Measurements from ENCODE around the gene VRTN. TPM values are rescaled to one million over a fixed set of nuclear protein-coding genes. Genes with fewer than 3 reads are reported as not detected.

Gene VRTN
- total RNA-seq, 4 donors from 2014 or later: not detected

DNA sequence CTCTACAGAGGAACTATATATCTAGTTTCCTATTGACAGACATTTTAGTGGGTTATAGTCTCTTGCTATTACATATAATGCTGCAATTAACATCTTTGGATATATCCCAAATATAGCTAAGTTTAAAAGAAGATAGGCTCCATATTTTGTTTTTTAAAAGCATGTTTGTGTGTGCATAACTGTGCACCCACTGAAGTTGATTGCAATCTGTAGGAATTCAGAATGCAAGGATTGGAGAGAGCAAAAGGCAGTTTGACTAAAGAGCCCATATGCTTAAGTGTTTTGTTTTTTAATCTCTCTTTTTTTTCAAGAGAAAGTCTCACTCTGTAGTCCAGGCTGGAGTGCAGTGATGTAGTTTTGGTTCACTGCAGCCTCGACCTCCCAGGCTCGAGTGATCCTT lies 36.1 kb upstream of the VRTN start:
- no peak overlapping the region for H3K27ac ChIP-seq
- intact Hi-C loops (cut with DNase I; ENCODE audit: low total_unique reads) (no loop called here), in situ Hi-C loops (cut with MboI; ENCODE audit: low sequenced_read_pairs in 4 of 4) (no loop called here)
- H3K27me3 ChIP-seq: no peaks in the 10 kb centered on the region
- H3K4me3 ChIP-seq: no peak overlapping the region
- DNase-seq: no peak
- no peaks in the 10 kb centered on the region for H3K9me3 ChIP-seq
- H3K36me3 ChIP-seq: no peaks in the 10 kb centered on the region
- no peak for TF ChIP-seq POLR2A (IDR thresholded peaks at IDR 0.05)
- TF ChIP-seq, protein P1, sequence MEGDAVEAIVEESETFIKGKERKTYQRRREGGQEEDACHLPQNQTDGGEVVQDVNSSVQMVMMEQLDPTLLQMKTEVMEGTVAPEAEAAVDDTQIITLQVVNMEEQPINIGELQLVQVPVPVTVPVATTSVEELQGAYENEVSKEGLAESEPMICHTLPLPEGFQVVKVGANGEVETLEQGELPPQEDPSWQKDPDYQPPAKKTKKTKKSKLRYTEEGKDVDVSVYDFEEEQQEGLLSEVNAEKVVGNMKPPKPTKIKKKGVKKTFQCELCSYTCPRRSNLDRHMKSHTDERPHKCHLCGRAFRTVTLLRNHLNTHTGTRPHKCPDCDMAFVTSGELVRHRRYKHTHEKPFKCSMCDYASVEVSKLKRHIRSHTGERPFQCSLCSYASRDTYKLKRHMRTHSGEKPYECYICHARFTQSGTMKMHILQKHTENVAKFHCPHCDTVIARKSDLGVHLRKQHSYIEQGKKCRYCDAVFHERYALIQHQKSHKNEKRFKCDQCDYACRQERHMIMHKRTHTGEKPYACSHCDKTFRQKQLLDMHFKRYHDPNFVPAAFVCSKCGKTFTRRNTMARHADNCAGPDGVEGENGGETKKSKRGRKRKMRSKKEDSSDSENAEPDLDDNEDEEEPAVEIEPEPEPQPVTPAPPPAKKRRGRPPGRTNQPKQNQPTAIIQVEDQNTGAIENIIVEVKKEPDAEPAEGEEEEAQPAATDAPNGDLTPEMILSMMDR (IDR thresholded peaks at IDR 0.05 in 4 of 5, conservative IDR thresholded peaks at IDR 0.05 in 1 of 5): no peak
- no peak for ATAC-seq
- no peaks in the 10 kb centered on the region for H3K4me1 ChIP-seq

- in situ Hi-C loops (cut with MboI; ENCODE audit: low sequenced_read_pairs in 4 of 4) (no loop called here), intact Hi-C loops (cut with DNase I; ENCODE audit: low total_unique reads) (no loop called here)
- Histone ChIP-seq H3K36me3 (no peaks in the 10 kb centered on the region), H3K27ac (no peak overlapping the region), H3K4me1 (no peaks in the 10 kb centered on the region), H3K27me3 (no peaks in the 10 kb centered on the region), H3K9me3 (no peaks in the 10 kb centered on the region), H3K4me3 (no peak overlapping the region)
- no peak for ATAC-seq
- no peak for DNase-seq
- TF ChIP-seq POLR2A (IDR thresholded peaks at IDR 0.05): no peak
- TF ChIP-seq, protein P1 (IDR thresholded peaks at IDR 0.05 in 4 of 5, conservative IDR thresholded peaks at IDR 0.05 in 1 of 5): no peak
These were observed 34.7 kb upstream of the VRTN start for GRCh38 chr14:74313601-74314000.

DNA sequence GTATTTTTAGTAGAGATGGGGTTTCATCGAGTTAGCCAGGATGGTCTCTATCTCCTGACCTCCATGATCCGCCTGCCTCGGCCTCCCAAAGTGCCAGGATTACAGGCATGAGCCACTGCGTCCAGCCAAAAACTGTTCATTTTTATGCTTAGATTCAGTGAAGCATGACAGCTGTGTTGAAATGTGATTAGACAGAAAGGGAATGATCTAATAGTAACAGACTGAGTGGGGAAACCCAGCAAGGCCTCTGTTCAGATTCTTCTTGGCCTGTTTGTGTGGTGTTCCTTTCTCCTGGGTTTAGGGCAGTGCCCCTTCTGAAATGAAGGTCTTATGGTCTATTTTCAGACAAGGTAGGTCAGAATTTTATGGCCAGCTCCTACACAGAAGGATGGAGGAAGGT lies 33.7 kb upstream of the VRTN start:
- Histone ChIP-seq H3K9me3 (no peaks in the 10 kb centered on the region), H3K4me1 (no peaks in the 10 kb centered on the region), H3K4me3 (no peak overlapping the region), H3K27me3 (no peaks in the 10 kb centered on the region), H3K36me3 (no peaks in the 10 kb centered on the region), H3K27ac (no peak overlapping the region)
- DNase-seq (no peak), ATAC-seq (no peak)
- in situ Hi-C loops (cut with MboI; ENCODE audit: low sequenced_read_pairs in 4 of 4): no loop called here
- no peak for TF ChIP-seq POLR2A (IDR thresholded peaks at IDR 0.05)
- TF ChIP-seq, protein P1 (IDR thresholded peaks at IDR 0.05 in 4 of 5, conservative IDR thresholded peaks at IDR 0.05 in 1 of 5): no peak
- intact Hi-C loops (cut with DNase I; ENCODE audit: low total_unique reads): no loop called here

- Histone ChIP-seq H3K27ac (no peak overlapping the region), H3K9me3 (no peaks in the 10 kb centered on the region), H3K4me3 (no peak overlapping the region), H3K36me3 (no peaks in the 10 kb centered on the region), H3K4me1 (no peaks in the 10 kb centered on the region), H3K27me3 (no peaks in the 10 kb centered on the region)
- ATAC-seq: no peak
- DNase-seq: no peak
- TF ChIP-seq, protein P1 (IDR thresholded peaks at IDR 0.05 in 4 of 5, conservative IDR thresholded peaks at IDR 0.05 in 1 of 5): peak in 2 of 5 experiments; percentile 15 to 30
- TF ChIP-seq POLR2A (IDR thresholded peaks at IDR 0.05): no peak
- in situ Hi-C loops (cut with MboI; ENCODE audit: low sequenced_read_pairs in 4 of 4): no loop called here
- intact Hi-C loops (cut with DNase I; ENCODE audit: low total_unique reads): no loop called here
These were observed 23.3 kb upstream of the VRTN start for GRCh38 chr14:74324931-74325361.

GRCh38 chr14:74325446-74325845 lies 22.8 kb upstream of the VRTN start:
- TF ChIP-seq, protein P1 (IDR thresholded peaks at IDR 0.05 in 4 of 5, conservative IDR thresholded peaks at IDR 0.05 in 1 of 5): no peak
- TF ChIP-seq POLR2A (IDR thresholded peaks at IDR 0.05): no peak

More at GRCh38 chr14:74325446-74325845, 22.8 kb upstream of the VRTN start:
- no peaks in the 10 kb centered on the region for H3K36me3 ChIP-seq
- H3K4me1 ChIP-seq: no peaks in the 10 kb centered on the region
- DNase-seq (no peak), ATAC-seq (no peak)
- no peaks in the 10 kb centered on the region for H3K9me3 ChIP-seq
- H3K27me3 ChIP-seq: no peaks in the 10 kb centered on the region
- in situ Hi-C loops (cut with MboI; ENCODE audit: low sequenced_read_pairs in 4 of 4) (no loop called here), intact Hi-C loops (cut with DNase I; ENCODE audit: low total_unique reads) (no loop called here)
- H3K27ac ChIP-seq: no peak overlapping the region
- H3K4me3 ChIP-seq: no peak overlapping the region

All from gastrocnemius medialis (tissue), 4 donors.